ENCODE results near the gene NMB. TPM values are rescaled to one million over a fixed set of nuclear protein-coding genes. Genes with fewer than 3 reads are reported as not detected.

NMB gene
- total and polyA plus RNA-seq, 2 of the 13 experiments (the other 11 are each of a cell fraction or from before 2014, with no cell fraction given) = 10.4 to 25.4 TPM

DNA sequence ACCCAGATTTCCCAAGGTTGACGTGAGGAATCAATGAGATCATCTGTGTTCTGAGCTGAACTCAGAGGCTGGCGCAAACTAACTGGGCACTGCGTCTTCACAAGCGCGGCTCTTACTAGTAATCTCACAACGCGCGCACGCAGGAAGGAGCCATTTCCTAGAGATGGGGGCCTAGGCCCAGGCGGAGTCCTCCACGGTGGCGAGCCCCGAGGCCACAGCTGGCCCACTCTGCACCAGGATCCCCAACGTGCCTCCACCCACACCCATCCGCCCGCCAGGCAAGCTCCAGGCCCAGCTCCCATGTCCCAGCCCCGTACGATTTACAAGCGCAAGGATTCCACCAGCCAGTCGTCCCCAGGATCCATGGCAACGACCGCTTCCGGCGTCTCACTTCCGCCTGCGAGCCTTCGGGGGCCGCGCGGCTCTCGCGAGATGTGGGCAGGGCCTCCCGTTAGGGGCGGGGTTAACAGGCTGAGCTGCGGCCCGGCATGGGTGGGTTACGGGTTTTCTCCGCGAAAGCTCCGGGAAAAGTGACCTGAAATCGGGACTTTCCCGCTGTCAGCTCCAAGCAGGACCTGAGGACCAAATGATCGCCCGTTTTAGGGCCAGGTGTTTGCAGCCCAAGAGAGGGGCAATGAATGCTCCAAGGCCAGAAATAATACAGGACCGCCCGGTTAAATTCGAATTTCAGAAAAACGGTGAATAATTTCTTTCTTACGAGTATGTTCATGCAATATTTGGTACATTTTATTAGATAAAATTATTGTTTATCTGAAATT is 3.9 kb downstream of the NMB start, which contains the start of gene WDR73 (continued):
- TF ChIP-seq, protein P1, sequence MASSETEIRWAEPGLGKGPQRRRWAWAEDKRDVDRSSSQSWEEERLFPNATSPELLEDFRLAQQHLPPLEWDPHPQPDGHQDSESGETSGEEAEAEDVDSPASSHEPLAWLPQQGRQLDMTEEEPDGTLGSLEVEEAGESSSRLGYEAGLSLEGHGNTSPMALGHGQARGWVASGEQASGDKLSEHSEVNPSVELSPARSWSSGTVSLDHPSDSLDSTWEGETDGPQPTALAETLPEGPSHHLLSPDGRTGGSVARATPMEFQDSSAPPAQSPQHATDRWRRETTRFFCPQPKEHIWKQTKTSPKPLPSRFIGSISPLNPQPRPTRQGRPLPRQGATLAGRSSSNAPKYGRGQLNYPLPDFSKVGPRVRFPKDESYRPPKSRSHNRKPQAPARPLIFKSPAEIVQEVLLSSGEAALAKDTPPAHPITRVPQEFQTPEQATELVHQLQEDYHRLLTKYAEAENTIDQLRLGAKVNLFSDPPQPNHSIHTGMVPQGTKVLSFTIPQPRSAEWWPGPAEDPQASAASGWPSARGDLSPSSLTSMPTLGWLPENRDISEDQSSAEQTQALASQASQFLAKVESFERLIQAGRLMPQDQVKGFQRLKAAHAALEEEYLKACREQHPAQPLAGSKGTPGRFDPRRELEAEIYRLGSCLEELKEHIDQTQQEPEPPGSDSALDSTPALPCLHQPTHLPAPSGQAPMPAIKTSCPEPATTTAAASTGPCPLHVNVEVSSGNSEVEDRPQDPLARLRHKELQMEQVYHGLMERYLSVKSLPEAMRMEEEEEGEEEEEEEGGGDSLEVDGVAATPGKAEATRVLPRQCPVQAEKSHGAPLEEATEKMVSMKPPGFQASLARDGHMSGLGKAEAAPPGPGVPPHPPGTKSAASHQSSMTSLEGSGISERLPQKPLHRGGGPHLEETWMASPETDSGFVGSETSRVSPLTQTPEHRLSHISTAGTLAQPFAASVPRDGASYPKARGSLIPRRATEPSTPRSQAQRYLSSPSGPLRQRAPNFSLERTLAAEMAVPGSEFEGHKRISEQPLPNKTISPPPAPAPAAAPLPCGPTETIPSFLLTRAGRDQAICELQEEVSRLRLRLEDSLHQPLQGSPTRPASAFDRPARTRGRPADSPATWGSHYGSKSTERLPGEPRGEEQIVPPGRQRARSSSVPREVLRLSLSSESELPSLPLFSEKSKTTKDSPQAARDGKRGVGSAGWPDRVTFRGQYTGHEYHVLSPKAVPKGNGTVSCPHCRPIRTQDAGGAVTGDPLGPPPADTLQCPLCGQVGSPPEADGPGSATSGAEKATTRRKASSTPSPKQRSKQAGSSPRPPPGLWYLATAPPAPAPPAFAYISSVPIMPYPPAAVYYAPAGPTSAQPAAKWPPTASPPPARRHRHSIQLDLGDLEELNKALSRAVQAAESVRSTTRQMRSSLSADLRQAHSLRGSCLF (CRISPR knock-in tag; IDR thresholded peaks at IDR 0.05; ENCODE audit: borderline replicate concordance) = peak; percentile 72; the same call in 1 of the 2 replicates
- TF ChIP-seq AKAP8 (CRISPR knock-in tag; IDR thresholded peaks at IDR 0.05) = no peak
- peak; percentile 75 for TF ChIP-seq POLR2G (IDR thresholded peaks at IDR 0.05; ENCODE audit: low read depth, low read length)
- no peak for TF ChIP-seq TCF12 (IDR thresholded peaks at IDR 0.05)
- no peak for TF ChIP-seq TCF12 (CRISPR knock-in tag; IDR thresholded peaks at IDR 0.05)
- TF ChIP-seq, protein P2, sequence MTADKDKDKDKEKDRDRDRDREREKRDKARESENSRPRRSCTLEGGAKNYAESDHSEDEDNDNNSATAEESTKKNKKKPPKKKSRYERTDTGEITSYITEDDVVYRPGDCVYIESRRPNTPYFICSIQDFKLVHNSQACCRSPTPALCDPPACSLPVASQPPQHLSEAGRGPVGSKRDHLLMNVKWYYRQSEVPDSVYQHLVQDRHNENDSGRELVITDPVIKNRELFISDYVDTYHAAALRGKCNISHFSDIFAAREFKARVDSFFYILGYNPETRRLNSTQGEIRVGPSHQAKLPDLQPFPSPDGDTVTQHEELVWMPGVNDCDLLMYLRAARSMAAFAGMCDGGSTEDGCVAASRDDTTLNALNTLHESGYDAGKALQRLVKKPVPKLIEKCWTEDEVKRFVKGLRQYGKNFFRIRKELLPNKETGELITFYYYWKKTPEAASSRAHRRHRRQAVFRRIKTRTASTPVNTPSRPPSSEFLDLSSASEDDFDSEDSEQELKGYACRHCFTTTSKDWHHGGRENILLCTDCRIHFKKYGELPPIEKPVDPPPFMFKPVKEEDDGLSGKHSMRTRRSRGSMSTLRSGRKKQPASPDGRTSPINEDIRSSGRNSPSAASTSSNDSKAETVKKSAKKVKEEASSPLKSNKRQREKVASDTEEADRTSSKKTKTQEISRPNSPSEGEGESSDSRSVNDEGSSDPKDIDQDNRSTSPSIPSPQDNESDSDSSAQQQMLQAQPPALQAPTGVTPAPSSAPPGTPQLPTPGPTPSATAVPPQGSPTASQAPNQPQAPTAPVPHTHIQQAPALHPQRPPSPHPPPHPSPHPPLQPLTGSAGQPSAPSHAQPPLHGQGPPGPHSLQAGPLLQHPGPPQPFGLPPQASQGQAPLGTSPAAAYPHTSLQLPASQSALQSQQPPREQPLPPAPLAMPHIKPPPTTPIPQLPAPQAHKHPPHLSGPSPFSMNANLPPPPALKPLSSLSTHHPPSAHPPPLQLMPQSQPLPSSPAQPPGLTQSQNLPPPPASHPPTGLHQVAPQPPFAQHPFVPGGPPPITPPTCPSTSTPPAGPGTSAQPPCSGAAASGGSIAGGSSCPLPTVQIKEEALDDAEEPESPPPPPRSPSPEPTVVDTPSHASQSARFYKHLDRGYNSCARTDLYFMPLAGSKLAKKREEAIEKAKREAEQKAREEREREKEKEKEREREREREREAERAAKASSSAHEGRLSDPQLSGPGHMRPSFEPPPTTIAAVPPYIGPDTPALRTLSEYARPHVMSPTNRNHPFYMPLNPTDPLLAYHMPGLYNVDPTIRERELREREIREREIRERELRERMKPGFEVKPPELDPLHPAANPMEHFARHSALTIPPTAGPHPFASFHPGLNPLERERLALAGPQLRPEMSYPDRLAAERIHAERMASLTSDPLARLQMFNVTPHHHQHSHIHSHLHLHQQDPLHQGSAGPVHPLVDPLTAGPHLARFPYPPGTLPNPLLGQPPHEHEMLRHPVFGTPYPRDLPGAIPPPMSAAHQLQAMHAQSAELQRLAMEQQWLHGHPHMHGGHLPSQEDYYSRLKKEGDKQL (CRISPR knock-in tag; IDR thresholded peaks at IDR 0.05; ENCODE audit: low read depth) = 0 out of 2 replicates have a peak, but pooled peaks have one; percentile 56
- TF ChIP-seq, protein P3, sequence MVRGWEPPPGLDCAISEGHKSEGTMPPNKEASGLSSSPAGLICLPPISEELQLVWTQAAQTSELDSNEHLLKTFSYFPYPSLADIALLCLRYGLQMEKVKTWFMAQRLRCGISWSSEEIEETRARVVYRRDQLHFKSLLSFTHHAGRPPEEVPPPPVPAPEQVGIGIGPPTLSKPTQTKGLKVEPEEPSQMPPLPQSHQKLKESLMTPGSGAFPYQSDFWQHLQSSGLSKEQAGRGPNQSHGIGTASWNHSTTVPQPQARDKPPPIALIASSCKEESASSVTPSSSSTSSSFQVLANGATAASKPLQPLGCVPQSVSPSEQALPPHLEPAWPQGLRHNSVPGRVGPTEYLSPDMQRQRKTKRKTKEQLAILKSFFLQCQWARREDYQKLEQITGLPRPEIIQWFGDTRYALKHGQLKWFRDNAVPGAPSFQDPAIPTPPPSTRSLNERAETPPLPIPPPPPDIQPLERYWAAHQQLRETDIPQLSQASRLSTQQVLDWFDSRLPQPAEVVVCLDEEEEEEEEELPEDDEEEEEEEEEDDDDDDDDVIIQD (CRISPR knock-in tag; IDR thresholded peaks at IDR 0.05; ENCODE audit: low read depth) = peak; percentile 71
- TF ChIP-seq RFXAP (CRISPR knock-in tag; IDR thresholded peaks at IDR 0.05; ENCODE audit: borderline replicate concordance) = peak; percentile 45; the same call in 1 of the 2 replicates
- peak; percentile 58; the same call in 1 of the 2 replicates for TF ChIP-seq MEF2D (CRISPR knock-in tag; IDR thresholded peaks at IDR 0.05)
- 0 out of 2 replicates have a peak, but pooled peaks have one; percentile 39 for TF ChIP-seq HES4 (CRISPR knock-in tag; IDR thresholded peaks at IDR 0.05; ENCODE audit: borderline replicate concordance)
- TF ChIP-seq GABPA (IDR thresholded peaks at IDR 0.05; ENCODE audit: low read depth, low read length) = peak; percentile 91
- TF ChIP-seq GABPA (CRISPR knock-in tag; IDR thresholded peaks at IDR 0.05; ENCODE audit: low read depth) = peak; percentile 97
- TF ChIP-seq, protein P4, sequence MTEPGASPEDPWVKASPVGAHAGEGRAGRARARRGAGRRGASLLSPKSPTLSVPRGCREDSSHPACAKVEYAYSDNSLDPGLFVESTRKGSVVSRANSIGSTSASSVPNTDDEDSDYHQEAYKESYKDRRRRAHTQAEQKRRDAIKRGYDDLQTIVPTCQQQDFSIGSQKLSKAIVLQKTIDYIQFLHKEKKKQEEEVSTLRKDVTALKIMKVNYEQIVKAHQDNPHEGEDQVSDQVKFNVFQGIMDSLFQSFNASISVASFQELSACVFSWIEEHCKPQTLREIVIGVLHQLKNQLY (CRISPR knock-in tag; IDR thresholded peaks at IDR 0.05) = peak; percentile 41; the same call in 1 of the 2 replicates
- peak; percentile 71 for TF ChIP-seq HOXA3 (CRISPR knock-in tag; IDR thresholded peaks at IDR 0.05)
